RWPE2 (cell line): Measurements from ENCODE around the gene PRDM16.

ENCODE experiments used
- ATAC-seq: fragments of 200-7000 bp; cut with Tn5 transposase; 3 replicates; pipeline ENCODE4 v1.9.1; 2021; ENCODE audit warnings: low read depth
- DNase-seq: peaks from one replicate; pipeline ENCODE4 v3.0.0-alpha.2; 2020; ENCODE audit warnings: low spot score
- H3K27ac ChIP-seq: fragments of 450-650 bp; 2 replicates; pipeline ENCODE4 v1.5.1; 2017; ENCODE audit warnings: mild to moderate bottlenecking; ENCODE audit not compliant: poor library complexity, severe bottlenecking
- H3K27me3 ChIP-seq: fragments of 250-450 bp; sonication (Bioruptor Pico); 2 replicates; pipeline ENCODE4 v1.5.1; 2021; ENCODE audit warnings: mild to moderate bottlenecking, moderate library complexity; ENCODE audit not compliant: insufficient read depth, poor library complexity, severe bottlenecking
- H3K36me3 ChIP-seq: fragments of 250-450 bp; sonication (Bioruptor Pico); 2 replicates; pipeline ENCODE4 v1.5.1; 2020; ENCODE audit warnings: low read depth, mild to moderate bottlenecking, moderate library complexity
- H3K4me1 ChIP-seq: fragments of 250-450 bp; sonication (Bioruptor Pico); 2 replicates; pipeline ENCODE4 v1.5.1; 2021; ENCODE audit warnings: mild to moderate bottlenecking, moderate library complexity; ENCODE audit not compliant: insufficient read depth, poor library complexity, severe bottlenecking
- H3K4me3 ChIP-seq: fragments of 250-450 bp; sonication (Bioruptor Pico); 2 replicates; pipeline ENCODE4 v1.5.1; 2021; ENCODE audit warnings: mild to moderate bottlenecking, moderate library complexity; ENCODE audit not compliant: severe bottlenecking
- H3K9me3 ChIP-seq: fragments of 250-450 bp; sonication (Bioruptor Pico); 2 replicates; pipeline ENCODE4 v1.5.1; 2021; ENCODE audit warnings: mild to moderate bottlenecking, moderate library complexity; ENCODE audit not compliant: severe bottlenecking
- CTCF ChIP-seq: fragments of 450-650 bp; IDR thresholded peaks from one replicate; pipeline ENCODE4 v1.5.1; 2017; ENCODE audit warnings: mild to moderate bottlenecking, moderate library complexity; ENCODE audit not compliant: poor library complexity, severe bottlenecking

PRDM16 gene

GRCh38 chr1:3126756-3127678, 58.0 kb downstream of the PRDM16 start:
- TF ChIP-seq CTCF: no peak
- DNase-seq (no peak), ATAC-seq (no peak)
- Histone ChIP-seq H3K9me3 (no peaks in the 10 kb centered on the region), H3K27me3 (no peaks in the 10 kb centered on the region), H3K27ac (no peak overlapping the region), H3K36me3 (no peaks in the 10 kb centered on the region), H3K4me3 (no peak overlapping the region), H3K4me1 (no peaks in the 10 kb centered on the region)

- no peak for TF ChIP-seq CTCF
- Histone ChIP-seq H3K36me3 (no peaks in the 10 kb centered on the region), H3K9me3 (no peaks in the 10 kb centered on the region), H3K4me3 (no peak overlapping the region), H3K4me1 (no peaks in the 10 kb centered on the region), H3K27ac (no peak overlapping the region), H3K27me3 (peaks cover 3% of the 10 kb centered on the region)
- DNase-seq (no peak), ATAC-seq (no peak)
These were observed 58.7 kb downstream of the PRDM16 start for GRCh38 chr1:3127738-3128137.

GRCh38 chr1:3128431-3129132, 59.6 kb downstream of the PRDM16 start:
- Histone ChIP-seq H3K27ac (no peak overlapping the region), H3K4me3 (no peak overlapping the region), H3K4me1 (no peaks in the 10 kb centered on the region), H3K9me3 (no peaks in the 10 kb centered on the region), H3K27me3 (peaks cover 3% of the 10 kb centered on the region), H3K36me3 (no peaks in the 10 kb centered on the region)
- no peak for TF ChIP-seq CTCF
- ATAC-seq (no peak), DNase-seq (no peak)

- Histone ChIP-seq H3K4me3 (no peak overlapping the region), H3K4me1 (no peaks in the 10 kb centered on the region), H3K36me3 (no peaks in the 10 kb centered on the region), H3K9me3 (no peaks in the 10 kb centered on the region), H3K27me3 (peaks cover 3% of the 10 kb centered on the region), H3K27ac (no peak overlapping the region)
- ATAC-seq: no peak
- no peak for TF ChIP-seq CTCF
- no peak for DNase-seq
These were observed 60.1 kb downstream of the PRDM16 start for GRCh38 chr1:3129133-3129490.
